ENCODE results near the gene C4orf50. TPM values are rescaled to one million over a fixed set of nuclear protein-coding genes. Genes with fewer than 3 reads are reported as not detected.
"Not testable (repeated sequence)": the region's sequence is repeated elsewhere in the genome, so short reads cannot be mapped to it uniquely, and the experiment has no call there.

C4orf50 gene
- total RNA-seq, 1 donor from 2014 or later, result 0.49 TPM

- no peak for TF ChIP-seq POLR2AphosphoS5 (IDR thresholded peaks at IDR 0.05; ENCODE audit: insufficient read depth in 1 of 2, low read depth in 1 of 2)
- no peak for TF ChIP-seq POLR2A (IDR thresholded peaks at IDR 0.05)
- TF ChIP-seq CTCF (IDR thresholded peaks at IDR 0.05), result no peak
- no peaks in the 10 kb centered on the region for H3K36me3 ChIP-seq
- no peak for DNase-seq (ENCODE audit: extremely low spot score in 2 of 2)
- intact Hi-C loops (cut with DNase I), result loop anchor here (10.0 kb wide), 1 partner anchor 328 kb away; no protein-coding TSS in a partner anchor
- no peaks in the 10 kb centered on the region for H3K9me3 ChIP-seq
- no peak overlapping the region for H3K27ac ChIP-seq
- no peak overlapping the region for H3K4me3 ChIP-seq
- H3K27me3 ChIP-seq, result no peaks in the 10 kb centered on the region
- no peaks in the 10 kb centered on the region for H3K4me1 ChIP-seq
Observed at GRCh38 chr4:5996641-5997040, 21.6 kb downstream of the C4orf50 start.

DNA sequence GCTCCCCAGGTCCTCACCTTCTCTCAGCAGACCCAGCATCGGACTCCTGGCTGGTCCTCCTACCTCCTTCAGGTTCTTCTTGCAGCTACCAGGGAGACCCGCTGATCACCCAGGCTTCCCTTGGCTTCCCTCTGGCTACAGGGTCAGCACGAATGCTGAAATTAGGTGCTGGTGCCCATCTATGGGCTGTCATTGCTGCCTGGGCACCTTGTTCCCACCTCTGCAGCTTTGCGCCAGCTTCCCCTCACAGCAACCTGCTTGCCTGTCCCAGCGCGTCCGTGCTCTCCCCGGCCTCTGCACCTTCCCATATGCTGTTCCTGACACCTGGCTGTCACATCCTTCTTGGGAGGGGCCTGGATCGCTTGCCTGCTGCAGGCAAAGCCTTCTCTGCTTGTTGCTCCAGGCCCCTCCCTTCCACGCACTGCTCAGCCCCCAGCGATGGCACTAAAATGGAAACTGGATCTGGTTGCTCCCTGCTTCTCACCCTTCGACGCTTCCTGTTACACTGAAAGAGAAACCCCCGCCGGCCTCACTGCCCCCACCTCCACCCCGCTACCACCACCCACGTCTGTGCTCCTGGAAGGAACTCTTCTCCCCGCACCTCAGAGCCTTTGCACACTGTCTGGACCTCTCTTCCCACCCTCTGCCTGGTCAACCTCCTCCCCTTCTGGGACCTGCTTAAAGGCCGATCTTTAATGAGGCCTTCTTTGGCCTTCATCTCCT, 22.2 kb downstream of the C4orf50 start:
- TF ChIP-seq POLR2A (IDR thresholded peaks at IDR 0.05) (no peak), CTCF (IDR thresholded peaks at IDR 0.05) (no peak), POLR2AphosphoS5 (IDR thresholded peaks at IDR 0.05; ENCODE audit: insufficient read depth in 1 of 2, low read depth in 1 of 2) (no peak)

GRCh38 chr4:5993876-5994811, 24.1 kb downstream of the C4orf50 start:
- no peak for DNase-seq (ENCODE audit: extremely low spot score in 2 of 2)
- Histone ChIP-seq H3K27ac (no peak overlapping the region), H3K27me3 (no peaks in the 10 kb centered on the region), H3K4me1 (no peaks in the 10 kb centered on the region), H3K9me3 (no peaks in the 10 kb centered on the region), H3K4me3 (no peak overlapping the region), H3K36me3 (no peaks in the 10 kb centered on the region)
- TF ChIP-seq POLR2A (IDR thresholded peaks at IDR 0.05) (no peak), POLR2AphosphoS5 (IDR thresholded peaks at IDR 0.05; ENCODE audit: insufficient read depth in 1 of 2, low read depth in 1 of 2) (no peak), CTCF (IDR thresholded peaks at IDR 0.05) (no peak)
- intact Hi-C loops (cut with DNase I), result loop anchor here (10.0 kb wide), 1 partner anchor 331 kb away; no protein-coding TSS in a partner anchor

More for the DNA sequence above, 22.2 kb downstream of the C4orf50 start:
- Histone ChIP-seq H3K4me1 (no peaks in the 10 kb centered on the region), H3K27ac (no peak overlapping the region), H3K9me3 (no peaks in the 10 kb centered on the region), H3K4me3 (no peak overlapping the region), H3K27me3 (no peaks in the 10 kb centered on the region), H3K36me3 (no peaks in the 10 kb centered on the region)
- no peak for DNase-seq (ENCODE audit: extremely low spot score in 2 of 2)
- intact Hi-C loops (cut with DNase I), result loop anchor here (10.0 kb wide), 1 partner anchor 329 kb away; no protein-coding TSS in a partner anchor

GRCh38 chr4:5993346-5993745, 24.9 kb downstream of the C4orf50 start:
- intact Hi-C loops (cut with DNase I), result loop anchor here (10.0 kb wide), 1 partner anchor 331 kb away; no protein-coding TSS in a partner anchor
- H3K4me1 ChIP-seq; H3K4me3 ChIP-seq; H3K27ac ChIP-seq; H3K9me3 ChIP-seq; H3K36me3 ChIP-seq; H3K27me3 ChIP-seq; DNase-seq (ENCODE audit: extremely low spot score in 2 of 2): not testable (repeated sequence)

DNA sequence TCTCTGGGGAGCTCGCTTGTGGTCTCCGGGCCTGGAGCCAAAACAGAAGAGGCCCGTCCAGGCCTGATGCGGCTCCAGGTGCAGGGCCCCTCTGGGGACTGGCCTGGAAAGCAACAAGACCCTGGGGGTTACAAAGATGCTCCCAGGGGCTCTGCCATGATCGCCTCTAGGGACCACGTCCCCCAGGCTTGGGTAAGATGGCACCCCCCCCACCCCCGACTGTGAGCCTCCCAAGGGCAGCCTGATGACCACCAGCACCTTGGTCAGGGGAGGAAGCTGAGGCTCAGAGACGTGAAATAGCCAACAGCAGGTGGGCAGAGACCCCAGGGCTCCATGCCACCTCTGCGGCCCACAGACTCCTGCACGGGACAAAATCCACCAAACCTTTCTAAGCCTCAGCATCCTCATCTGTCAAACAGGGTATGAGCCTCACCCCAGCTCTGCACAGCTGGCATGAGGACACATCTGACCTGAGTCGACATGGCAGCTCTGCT, 25.4 kb downstream of the C4orf50 start:
- Histone ChIP-seq H3K36me3 (no peaks in the 10 kb centered on the region), H3K27me3 (no peaks in the 10 kb centered on the region), H3K9me3 (no peaks in the 10 kb centered on the region), H3K27ac (no peak overlapping the region), H3K4me3 (no peak overlapping the region), H3K4me1 (no peaks in the 10 kb centered on the region)
- no peak for DNase-seq (ENCODE audit: extremely low spot score in 2 of 2)
- intact Hi-C loops (cut with DNase I), result loop anchor here (10.0 kb wide), 1 partner anchor 332 kb away; no protein-coding TSS in a partner anchor
- TF ChIP-seq POLR2AphosphoS5 (IDR thresholded peaks at IDR 0.05; ENCODE audit: insufficient read depth in 1 of 2, low read depth in 1 of 2) (no peak), POLR2A (IDR thresholded peaks at IDR 0.05) (no peak), CTCF (IDR thresholded peaks at IDR 0.05) (no peak)

Measured in vagina (tissue), 2 donors.